ENCODE measurements around the gene KANTR.

Gene KANTR

GRCh38 chrX:53082773-53083616 lies 10.9 kb upstream of the KANTR start:
- Histone ChIP-seq H3K27ac (ENCODE audit: low read depth, low read length) (no peak overlapping the region), H3K4ac (ENCODE audit: low read depth, low read length) (no peak overlapping the region), H2BK15ac (replicated peaks; ENCODE audit: low read depth) (no peak overlapping the region), H2AK5ac (ENCODE audit: low read length) (no peak overlapping the region), H4K5ac (ENCODE audit: low read length) (no peak overlapping the region), H3K79me2 (ENCODE audit: control insufficient read depth, insufficient read depth, low read length) (no peaks in the 10 kb centered on the region), H3K9ac (ENCODE audit: low read length) (peak overlapping the region; percentile 74), H4K8ac (ENCODE audit: low read depth, low read length) (no peak overlapping the region), H3K36me3 (ENCODE audit: control insufficient read depth, insufficient read depth, low read length) (peaks cover 3% of the 10 kb centered on the region), H2BK120ac (ENCODE audit: low read depth, low read length) (no peak overlapping the region), H2BK5ac (ENCODE audit: low read length) (no peak overlapping the region), H3K4me3 (ENCODE audit: low read length) (peak overlapping the region; percentile 44), H3K56ac (ENCODE audit: low read length) (peak overlapping the region; percentile 87), H3K23ac (ENCODE audit: low read length) (no peak overlapping the region), H3K79me1 (ENCODE audit: low read length) (peaks cover 2% of the 10 kb centered on the region), H3K4me2 (ENCODE audit: low read length) (peak overlapping the region; percentile 79), H3K4me1 (ENCODE audit: control insufficient read depth, low read depth, low read length) (no peaks in the 10 kb centered on the region), H3K18ac (ENCODE audit: low read length) (no peak overlapping the region), H3K27me3 (ENCODE audit: insufficient read depth, low read length, poor library complexity) (no peaks in the 10 kb centered on the region)
- no peak for DNase-seq
- WGBS (ENCODE audit: extremely low coverage, insufficient coverage, low lambda C conversion rate), result no CpG with 5 or more reads among the region's 31 CpGs

GRCh38 chrX:53084043-53084570 lies 9.8 kb upstream of the KANTR start:
- Histone ChIP-seq H3K23ac (ENCODE audit: low read length) (no peak overlapping the region), H3K4me2 (ENCODE audit: low read length) (no peak overlapping the region), H3K79me1 (ENCODE audit: low read length) (peaks cover 2% of the 10 kb centered on the region), H3K27ac (ENCODE audit: low read depth, low read length) (no peak overlapping the region), H3K9ac (ENCODE audit: low read length) (no peak overlapping the region), H3K4me3 (ENCODE audit: low read length) (no peak overlapping the region), H2BK120ac (ENCODE audit: low read depth, low read length) (no peak overlapping the region), H3K27me3 (ENCODE audit: insufficient read depth, low read length, poor library complexity) (no peaks in the 10 kb centered on the region), H2AK5ac (ENCODE audit: low read length) (no peak overlapping the region), H4K5ac (ENCODE audit: low read length) (no peak overlapping the region), H3K36me3 (ENCODE audit: control insufficient read depth, insufficient read depth, low read length) (peaks cover 3% of the 10 kb centered on the region), H3K56ac (ENCODE audit: low read length) (no peak overlapping the region), H3K79me2 (ENCODE audit: control insufficient read depth, insufficient read depth, low read length) (no peaks in the 10 kb centered on the region), H3K4me1 (ENCODE audit: control insufficient read depth, low read depth, low read length) (no peaks in the 10 kb centered on the region), H2BK15ac (replicated peaks; ENCODE audit: low read depth) (no peak overlapping the region), H3K4ac (ENCODE audit: low read depth, low read length) (no peak overlapping the region), H4K8ac (ENCODE audit: low read depth, low read length) (no peak overlapping the region), H2BK5ac (ENCODE audit: low read length) (no peak overlapping the region), H3K18ac (ENCODE audit: low read length) (no peak overlapping the region)
- WGBS (ENCODE audit: extremely low coverage, insufficient coverage, low lambda C conversion rate), result no CpG with 5 or more reads among the region's 4 CpGs
- no peak for DNase-seq

- no peak overlapping the region for H3K18ac ChIP-seq (ENCODE audit: low read length)
- H3K27ac ChIP-seq (ENCODE audit: low read depth, low read length), result no peak overlapping the region
- no peaks in the 10 kb centered on the region for H3K27me3 ChIP-seq (ENCODE audit: insufficient read depth, low read length, poor library complexity)
- no peak overlapping the region for H3K4me3 ChIP-seq (ENCODE audit: low read length)
- H3K79me1 ChIP-seq (ENCODE audit: low read length), result peaks cover 2% of the 10 kb centered on the region
- no peak for DNase-seq
- H3K9ac ChIP-seq (ENCODE audit: low read length), result no peak overlapping the region
- H3K79me2 ChIP-seq (ENCODE audit: control insufficient read depth, insufficient read depth, low read length), result no peaks in the 10 kb centered on the region
- no peak overlapping the region for H4K5ac ChIP-seq (ENCODE audit: low read length)
- no peak overlapping the region for H3K4me2 ChIP-seq (ENCODE audit: low read length)
- H3K4ac ChIP-seq (ENCODE audit: low read depth, low read length), result no peak overlapping the region
- no peak overlapping the region for H2BK15ac ChIP-seq (replicated peaks; ENCODE audit: low read depth)
- no peak overlapping the region for H4K8ac ChIP-seq (ENCODE audit: low read depth, low read length)
- no CpG with 5 or more reads among the region's 9 CpGs for WGBS (ENCODE audit: extremely low coverage, insufficient coverage, low lambda C conversion rate)
- no peak overlapping the region for H2BK5ac ChIP-seq (ENCODE audit: low read length)
- H2BK120ac ChIP-seq (ENCODE audit: low read depth, low read length), result no peak overlapping the region
- no peak overlapping the region for H3K56ac ChIP-seq (ENCODE audit: low read length)
- H3K36me3 ChIP-seq (ENCODE audit: control insufficient read depth, insufficient read depth, low read length), result peaks cover 3% of the 10 kb centered on the region
- H3K4me1 ChIP-seq (ENCODE audit: control insufficient read depth, low read depth, low read length), result no peaks in the 10 kb centered on the region
- H2AK5ac ChIP-seq (ENCODE audit: low read length), result no peak overlapping the region
- no peak overlapping the region for H3K23ac ChIP-seq (ENCODE audit: low read length)
These were observed 9.1 kb upstream of the KANTR start for GRCh38 chrX:53084863-53085262.

GRCh38 chrX:53085661-53086229 lies 8.2 kb upstream of the KANTR start:
- Histone ChIP-seq H3K4me2 (ENCODE audit: low read length) (no peak overlapping the region), H3K79me2 (ENCODE audit: control insufficient read depth, insufficient read depth, low read length) (no peaks in the 10 kb centered on the region), H4K8ac (ENCODE audit: low read depth, low read length) (no peak overlapping the region), H3K9ac (ENCODE audit: low read length) (no peak overlapping the region), H3K18ac (ENCODE audit: low read length) (no peak overlapping the region), H4K5ac (ENCODE audit: low read length) (no peak overlapping the region), H3K4me3 (ENCODE audit: low read length) (no peak overlapping the region), H3K23ac (ENCODE audit: low read length) (no peak overlapping the region), H3K4ac (ENCODE audit: low read depth, low read length) (no peak overlapping the region), H3K27me3 (ENCODE audit: insufficient read depth, low read length, poor library complexity) (no peaks in the 10 kb centered on the region), H3K27ac (ENCODE audit: low read depth, low read length) (no peak overlapping the region), H2BK120ac (ENCODE audit: low read depth, low read length) (no peak overlapping the region), H3K79me1 (ENCODE audit: low read length) (peaks cover 2% of the 10 kb centered on the region), H2BK5ac (ENCODE audit: low read length) (no peak overlapping the region), H3K4me1 (ENCODE audit: control insufficient read depth, low read depth, low read length) (no peaks in the 10 kb centered on the region), H2BK15ac (replicated peaks; ENCODE audit: low read depth) (no peak overlapping the region), H3K36me3 (ENCODE audit: control insufficient read depth, insufficient read depth, low read length) (peaks cover 3% of the 10 kb centered on the region), H2AK5ac (ENCODE audit: low read length) (no peak overlapping the region), H3K56ac (ENCODE audit: low read length) (no peak overlapping the region)
- DNase-seq, result no peak
- WGBS (ENCODE audit: extremely low coverage, insufficient coverage, low lambda C conversion rate), result no CpG with 5 or more reads among the region's 17 CpGs

GRCh38 chrX:53086464-53086863 lies 7.5 kb upstream of the KANTR start:
- no peak overlapping the region for H3K4me3 ChIP-seq (ENCODE audit: low read length)
- H3K4me1 ChIP-seq (ENCODE audit: control insufficient read depth, low read depth, low read length), result no peaks in the 10 kb centered on the region
- no peak overlapping the region for H4K8ac ChIP-seq (ENCODE audit: low read depth, low read length)
- H2AK5ac ChIP-seq (ENCODE audit: low read length), result no peak overlapping the region
- no peak overlapping the region for H3K23ac ChIP-seq (ENCODE audit: low read length)
- no peak overlapping the region for H3K4ac ChIP-seq (ENCODE audit: low read depth, low read length)
- H3K18ac ChIP-seq (ENCODE audit: low read length), result no peak overlapping the region
- H3K9ac ChIP-seq (ENCODE audit: low read length), result no peak overlapping the region
- peaks cover 3% of the 10 kb centered on the region for H3K36me3 ChIP-seq (ENCODE audit: control insufficient read depth, insufficient read depth, low read length)
- H3K4me2 ChIP-seq (ENCODE audit: low read length), result no peak overlapping the region
- H2BK15ac ChIP-seq (replicated peaks; ENCODE audit: low read depth), result no peak overlapping the region
- H4K5ac ChIP-seq (ENCODE audit: low read length), result no peak overlapping the region
- no peak for DNase-seq
- no peak overlapping the region for H2BK5ac ChIP-seq (ENCODE audit: low read length)
- H2BK120ac ChIP-seq (ENCODE audit: low read depth, low read length), result no peak overlapping the region
- WGBS (ENCODE audit: extremely low coverage, insufficient coverage, low lambda C conversion rate), result no CpG with 5 or more reads among the region's 6 CpGs
- no peak overlapping the region for H3K56ac ChIP-seq (ENCODE audit: low read length)
- no peak overlapping the region for H3K27ac ChIP-seq (ENCODE audit: low read depth, low read length)
- peaks cover 2% of the 10 kb centered on the region for H3K79me1 ChIP-seq (ENCODE audit: low read length)
- no peaks in the 10 kb centered on the region for H3K27me3 ChIP-seq (ENCODE audit: insufficient read depth, low read length, poor library complexity)
- H3K79me2 ChIP-seq (ENCODE audit: control insufficient read depth, insufficient read depth, low read length), result no peaks in the 10 kb centered on the region

Measured in mesendoderm (in vitro differentiated cells).